H7 (cell line): Measurements from ENCODE around the gene FKBP4. TPM values are rescaled to one million over a fixed set of nuclear protein-coding genes. Genes with fewer than 3 reads are reported as not detected.
"Not testable (repeated sequence)": the region's sequence is repeated elsewhere in the genome, so short reads cannot be mapped to it uniquely, and the experiment has no call there.

Experiments used
- DNase-seq: peaks from one replicate; pipeline ENCODE4 v3.0.0; 2012
- H3K27me3 ChIP-seq: 2 replicates; pipeline ENCODE4 v1.6.0; 2011; ENCODE audit warnings: mild to moderate bottlenecking, low read length; ENCODE audit not compliant: control insufficient read depth, insufficient read depth
- H3K36me3 ChIP-seq: replicated peaks from 2 replicates; pipeline ENCODE4 v1.5.1; 2011; ENCODE audit warnings: low read length; ENCODE audit not compliant: control insufficient read depth, insufficient read depth
- H3K4me3 ChIP-seq: 2 replicates; pipeline ENCODE4 v1.5.1; 2011; ENCODE audit warnings: low read depth, mild to moderate bottlenecking, control low read depth, low read length, moderate library complexity; ENCODE audit not compliant: insufficient read depth
- total RNA-seq: library from RNA; depleted of rRNA; stranded (reverse); fragments of >200 nt; shearing (Covaris generic); gene quantifications from 2 replicates; pipeline ENCODE4 v1.2.3, GENCODE V29; 2014

Gene FKBP4
- total RNA-seq, 1 experiment from 2014 or later, result 147 TPM

GRCh38 chr12:2769866-2770533 lies 24.8 kb upstream of the FKBP4 start:
- Histone ChIP-seq H3K27me3 (no peaks in the 10 kb centered on the region), H3K36me3 (no peaks in the 10 kb centered on the region), H3K4me3 (no peak overlapping the region)
- no peak for DNase-seq

- H3K4me3 ChIP-seq, H3K36me3 ChIP-seq, H3K27me3 ChIP-seq, DNase-seq: not testable (repeated sequence)
These were observed 24.2 kb upstream of the FKBP4 start for GRCh38 chr12:2770544-2770943.

- H3K36me3 ChIP-seq, result no peaks in the 10 kb centered on the region
- no peak for DNase-seq
- H3K27me3 ChIP-seq, result no peaks in the 10 kb centered on the region
- no peak overlapping the region for H3K4me3 ChIP-seq
These were observed 22.4 kb upstream of the FKBP4 start for GRCh38 chr12:2772370-2772769.

GRCh38 chr12:2773199-2773875 lies 21.4 kb upstream of the FKBP4 start:
- Histone ChIP-seq H3K4me3 (no peak overlapping the region), H3K36me3 (no peaks in the 10 kb centered on the region), H3K27me3 (no peaks in the 10 kb centered on the region)
- DNase-seq, result no peak

- no peak overlapping the region for H3K4me3 ChIP-seq
- no peak for DNase-seq
- H3K27me3 ChIP-seq, result no peaks in the 10 kb centered on the region
- H3K36me3 ChIP-seq, result no peaks in the 10 kb centered on the region
These were observed 19.3 kb upstream of the FKBP4 start for GRCh38 chr12:2775431-2775830.

GRCh38 chr12:2776129-2776806 lies 18.5 kb upstream of the FKBP4 start:
- Histone ChIP-seq H3K4me3 (no peak overlapping the region), H3K36me3 (no peaks in the 10 kb centered on the region), H3K27me3 (no peaks in the 10 kb centered on the region)
- no peak for DNase-seq

- Histone ChIP-seq H3K27me3 (no peaks in the 10 kb centered on the region; the same call in 1 of the 2 replicates), H3K36me3 (no peaks in the 10 kb centered on the region), H3K4me3 (no peak overlapping the region)
- peak; percentile 74 for DNase-seq
These were observed 15.5 kb upstream of the FKBP4 start for GRCh38 chr12:2779281-2779680.

GRCh38 chr12:2783936-2784600 lies 10.7 kb upstream of the FKBP4 start:
- no peaks in the 10 kb centered on the region for H3K36me3 ChIP-seq
- H3K4me3 ChIP-seq, result no peak overlapping the region
- no peaks in the 10 kb centered on the region; the same call in 1 of the 2 replicates for H3K27me3 ChIP-seq
- DNase-seq, result peak; percentile 83

GRCh38 chr12:2785017-2785416 lies 9.8 kb upstream of the FKBP4 start:
- Histone ChIP-seq H3K4me3 (no peak overlapping the region), H3K36me3 (no peaks in the 10 kb centered on the region), H3K27me3 (no peaks in the 10 kb centered on the region; the same call in 1 of the 2 replicates)
- no peak for DNase-seq

- H3K4me3 ChIP-seq, result no peak overlapping the region
- H3K36me3 ChIP-seq, result no peaks in the 10 kb centered on the region
- DNase-seq, result no peak
- peaks cover 2% of the 10 kb centered on the region; the same call in 1 of the 2 replicates for H3K27me3 ChIP-seq
These were observed 3.7 kb upstream of the FKBP4 start for GRCh38 chr12:2791089-2791488.

- no peak for DNase-seq
- H3K27me3 ChIP-seq, result peaks cover 2% of the 10 kb centered on the region; the same call in 1 of the 2 replicates
- H3K36me3 ChIP-seq, result peaks cover 12% of the 10 kb centered on the region
- H3K4me3 ChIP-seq, result no peak overlapping the region
These were observed 1.9 kb upstream of the FKBP4 start for GRCh38 chr12:2792671-2793500.

- no peak for DNase-seq
- Histone ChIP-seq H3K36me3 (peaks cover 18% of the 10 kb centered on the region), H3K27me3 (peaks cover 2% of the 10 kb centered on the region; the same call in 1 of the 2 replicates), H3K4me3 (no peak overlapping the region; the same call in 1 of the 2 replicates)
These were observed 1.2 kb upstream of the FKBP4 start for GRCh38 chr12:2793561-2793960.

GRCh38 chr12:2794191-2794735 lies 507 bp upstream of the FKBP4 start:
- Histone ChIP-seq H3K36me3 (peaks cover 25% of the 10 kb centered on the region), H3K27me3 (peaks cover 2% of the 10 kb centered on the region; the same call in 1 of the 2 replicates), H3K4me3 (peak overlapping the region; percentile 71)
- DNase-seq, result no peak
